ENCODE results near the gene DNMBP.

DNA sequence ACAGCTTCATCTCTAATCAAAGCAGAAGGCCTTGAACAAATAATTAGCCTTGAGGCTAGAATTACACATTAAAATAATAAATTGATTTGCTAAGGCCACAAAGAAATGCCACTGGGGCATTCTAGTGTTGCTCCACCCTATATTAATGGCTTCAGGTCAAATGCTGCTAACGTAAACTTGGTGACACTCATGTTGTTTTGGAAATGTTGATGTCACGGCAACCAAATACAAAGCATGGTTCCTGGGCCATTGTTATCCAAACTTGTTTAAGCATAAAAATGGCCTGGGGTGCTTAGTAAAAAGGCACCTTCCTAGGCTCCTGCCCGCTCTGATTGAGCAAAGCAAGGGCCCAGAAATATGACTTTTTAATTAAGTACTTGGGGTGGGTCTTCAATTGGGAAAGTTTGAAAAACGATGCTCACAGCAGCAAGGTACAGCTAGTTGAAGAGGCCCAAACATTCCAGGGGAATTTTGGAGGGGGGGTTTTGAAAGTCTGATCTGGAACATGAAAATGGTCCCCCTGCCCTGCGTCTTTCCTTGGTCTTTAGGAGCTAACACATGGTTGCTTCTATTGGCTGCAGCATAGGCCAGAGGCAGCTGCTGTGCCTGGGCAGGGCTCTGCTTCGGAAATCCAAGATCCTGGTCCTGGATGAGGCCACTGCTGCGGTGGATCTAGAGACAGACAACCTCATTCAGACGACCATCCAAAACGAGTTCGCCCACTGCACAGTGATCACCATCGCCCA is 159.6 kb downstream of the DNMBP start:
- TF ChIP-seq, protein P1, sequence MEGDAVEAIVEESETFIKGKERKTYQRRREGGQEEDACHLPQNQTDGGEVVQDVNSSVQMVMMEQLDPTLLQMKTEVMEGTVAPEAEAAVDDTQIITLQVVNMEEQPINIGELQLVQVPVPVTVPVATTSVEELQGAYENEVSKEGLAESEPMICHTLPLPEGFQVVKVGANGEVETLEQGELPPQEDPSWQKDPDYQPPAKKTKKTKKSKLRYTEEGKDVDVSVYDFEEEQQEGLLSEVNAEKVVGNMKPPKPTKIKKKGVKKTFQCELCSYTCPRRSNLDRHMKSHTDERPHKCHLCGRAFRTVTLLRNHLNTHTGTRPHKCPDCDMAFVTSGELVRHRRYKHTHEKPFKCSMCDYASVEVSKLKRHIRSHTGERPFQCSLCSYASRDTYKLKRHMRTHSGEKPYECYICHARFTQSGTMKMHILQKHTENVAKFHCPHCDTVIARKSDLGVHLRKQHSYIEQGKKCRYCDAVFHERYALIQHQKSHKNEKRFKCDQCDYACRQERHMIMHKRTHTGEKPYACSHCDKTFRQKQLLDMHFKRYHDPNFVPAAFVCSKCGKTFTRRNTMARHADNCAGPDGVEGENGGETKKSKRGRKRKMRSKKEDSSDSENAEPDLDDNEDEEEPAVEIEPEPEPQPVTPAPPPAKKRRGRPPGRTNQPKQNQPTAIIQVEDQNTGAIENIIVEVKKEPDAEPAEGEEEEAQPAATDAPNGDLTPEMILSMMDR (IDR thresholded peaks at IDR 0.05 in 2 of 3, conservative IDR thresholded peaks at IDR 0.05 in 1 of 3; ENCODE audit: borderline replicate concordance in 1 of 3, insufficient read depth in 1 of 3, low read depth in 2 of 3, low read length in 2 of 3): no peak
- TF ChIP-seq RAD21 (IDR thresholded peaks at IDR 0.05; ENCODE audit: low read depth) (no peak), ZFX (IDR thresholded peaks at IDR 0.05) (no peak), POLR2AphosphoS5 (IDR thresholded peaks at IDR 0.05; ENCODE audit: low read depth, low read length) (no peak), SIN3A (IDR thresholded peaks at IDR 0.05; ENCODE audit: low read depth) (no peak), EZH2 (IDR thresholded peaks at IDR 0.05) (no peak), POLR2A (IDR thresholded peaks at IDR 0.05; ENCODE audit: borderline replicate concordance, extremely low read depth, insufficient read depth, insufficient read length) (no peak), SRF (IDR thresholded peaks at IDR 0.05; ENCODE audit: low read depth) (no peak), SP1 (IDR thresholded peaks at IDR 0.05; ENCODE audit: low read depth) (no peak), CEBPB (IDR thresholded peaks at IDR 0.05; ENCODE audit: low read depth) (no peak)
- TF ChIP-seq, protein P2, sequence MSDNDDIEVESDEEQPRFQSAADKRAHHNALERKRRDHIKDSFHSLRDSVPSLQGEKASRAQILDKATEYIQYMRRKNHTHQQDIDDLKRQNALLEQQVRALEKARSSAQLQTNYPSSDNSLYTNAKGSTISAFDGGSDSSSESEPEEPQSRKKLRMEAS (IDR thresholded peaks at IDR 0.05): no peak
